HepG2 (cell line): Measurements from ENCODE around the gene ZFPM1. TPM values are rescaled to one million over a fixed set of nuclear protein-coding genes. Genes with fewer than 3 reads are reported as not detected.

Experiments
- ATM ChIP-seq: fragments of 450-650 bp; IDR thresholded peaks from 2 replicates; pipeline ENCODE4 v1.7.1; 2017; ENCODE audit warnings: mild to moderate bottlenecking, borderline replicate concordance
- GPN1 ChIP-seq: sonication (generic); formaldehyde crosslinking; IDR thresholded peaks from 2 replicates; pipeline ENCODE4 v1.5.1; 2020; ENCODE audit warnings: missing genetic modification reagents, borderline replicate concordance
- HOXA7 ChIP-seq: sonication (generic); formaldehyde crosslinking; IDR thresholded peaks from 2 replicates; pipeline ENCODE4 v1.8.1; 2022; ENCODE audit warnings: mild to moderate bottlenecking, missing genetic modification reagents, moderate library complexity
- JUNB ChIP-seq: sonication (generic); formaldehyde crosslinking; IDR thresholded peaks from 2 replicates; pipeline ENCODE4 v1.8.0; 2022; ENCODE audit warnings: missing genetic modification reagents, mild to moderate bottlenecking, borderline replicate concordance
- KDM4B ChIP-seq: sonication (generic); formaldehyde crosslinking; IDR thresholded peaks from 2 replicates; pipeline ENCODE4 v1.4.0; 2020; ENCODE audit warnings: missing genetic modification reagents
- NFE2L1 ChIP-seq: sonication (generic); formaldehyde crosslinking; IDR thresholded peaks from 2 replicates; pipeline ENCODE4 v1.4.0; 2020; ENCODE audit warnings: missing genetic modification reagents, mild to moderate bottlenecking, borderline replicate concordance
- NFIB ChIP-seq: sonication (generic); formaldehyde crosslinking; IDR thresholded peaks from 2 replicates; pipeline ENCODE4 v1.9.0; 2021; ENCODE audit warnings: missing genetic modification reagents, mild to moderate bottlenecking, borderline replicate concordance
- NR2F6 ChIP-seq, 2 experiments: IDR thresholded peaks; 2 replicates each; pipeline ENCODE4 v1.6.1; 2016; ENCODE audit warnings: antibody characterized with exemption in 1 of 2, mild to moderate bottlenecking in 1 of 2
- PHF21A ChIP-seq: sonication (generic); formaldehyde crosslinking; IDR thresholded peaks from 2 replicates; pipeline ENCODE4 v1.5.0; 2020; ENCODE audit warnings: mild to moderate bottlenecking, missing genetic modification reagents
- POGZ ChIP-seq: sonication (generic); formaldehyde crosslinking; IDR thresholded peaks from 2 replicates; pipeline ENCODE4 v1.4.0; 2020; ENCODE audit warnings: mild to moderate bottlenecking, missing genetic modification reagents
- RFX1 ChIP-seq: fragments of 450-650 bp; IDR thresholded peaks from 2 replicates; pipeline ENCODE4 v1.6.1; 2017
- RXRB ChIP-seq: IDR thresholded peaks from 2 replicates; pipeline ENCODE4 v1.6.1; 2016; ENCODE audit warnings: borderline replicate concordance, missing genetic modification reagents, missing compliant biosample characterization
- SATB2 ChIP-seq: sonication (generic); formaldehyde crosslinking; IDR thresholded peaks from 2 replicates; pipeline ENCODE4 v1.5.0; 2020; ENCODE audit warnings: missing genetic modification reagents
- SCMH1 ChIP-seq: sonication (generic); formaldehyde crosslinking; IDR thresholded peaks from 2 replicates; pipeline ENCODE4 v1.9.0; 2021; ENCODE audit warnings: missing genetic modification reagents, mild to moderate bottlenecking, borderline replicate concordance
- STAT5B ChIP-seq: sonication (generic); formaldehyde crosslinking; IDR thresholded peaks from 2 replicates; pipeline ENCODE4 v1.4.0; 2020; ENCODE audit warnings: missing genetic modification reagents
- TCF12 ChIP-seq, 2 experiments: fragments of 450-650 bp in 1 of 2; sonication (generic) in 1 of 2; formaldehyde crosslinking in 1 of 2; IDR thresholded peaks; 2 replicates each; pipeline versions ENCODE4 v1.6.1 to v1.8.0; 2017 to 2022; ENCODE audit warnings: antibody characterized with exemption in 1 of 2, mild to moderate bottlenecking in 1 of 2, missing genetic modification reagents in 1 of 2, moderate library complexity in 1 of 2
- TCF7L2 ChIP-seq: IDR thresholded peaks from 2 replicates; pipeline ENCODE4 v1.6.1; 2011; ENCODE audit warnings: mild to moderate bottlenecking, low read depth, low read length, moderate library complexity
- ZFP37 ChIP-seq: sonication (generic); formaldehyde crosslinking; IDR thresholded peaks from 2 replicates; pipeline ENCODE4 v1.4.0; 2020; ENCODE audit warnings: missing genetic modification reagents, borderline replicate concordance
- ZNF317 ChIP-seq: sonication (generic); formaldehyde crosslinking; IDR thresholded peaks from 2 replicates; pipeline ENCODE4 v1.5.0; 2020; ENCODE audit warnings: mild to moderate bottlenecking, missing genetic modification reagents
- ZNF543 ChIP-seq: sonication (generic); formaldehyde crosslinking; IDR thresholded peaks from 2 replicates; pipeline ENCODE4 v1.4.0; 2020; ENCODE audit warnings: mild to moderate bottlenecking, missing genetic modification reagents
- ZNF569 ChIP-seq: sonication (generic); formaldehyde crosslinking; IDR thresholded peaks from 2 replicates; pipeline ENCODE4 v1.5.0; 2020; ENCODE audit warnings: mild to moderate bottlenecking, missing genetic modification reagents, moderate library complexity, borderline replicate concordance
- ZNF672 ChIP-seq: sonication (generic); formaldehyde crosslinking; IDR thresholded peaks from 2 replicates; pipeline ENCODE4 v1.8.1; 2022; ENCODE audit warnings: missing genetic modification reagents
- ZNF746 ChIP-seq: sonication (generic); formaldehyde crosslinking; IDR thresholded peaks from 2 replicates; pipeline ENCODE4 v1.8.0; 2022; ENCODE audit warnings: mild to moderate bottlenecking, missing genetic modification reagents
- ZNF780A ChIP-seq: sonication (generic); formaldehyde crosslinking; IDR thresholded peaks from 2 replicates; pipeline ENCODE4 v1.8.0; 2022; ENCODE audit warnings: mild to moderate bottlenecking, missing genetic modification reagents, moderate library complexity
- polyA plus RNA-seq, 8 experiments: library from polyadenylated mRNA; depleted of rRNA in 3 of 8; stranded (reverse) in 7 of 8; unstranded in 1 of 8; fragments of >200 nt; fragmentation: Illumina TruSeq in 4 of 8; extraction: Trizol in 4 of 8; gene quantifications; 2 replicates each; pipeline versions ENCODE4 v1.2.1 to v1.2.3, GENCODE V29; 2011 to 2016; ENCODE audit warnings: low read depth in 4 of 8, missing spikeins in 1 of 8, mixed read lengths in 1 of 8; ENCODE audit not compliant: insufficient read depth in 1 of 8
- total RNA-seq, 5 experiments: library from RNA; depleted of rRNA; stranded (reverse); fragments of >200 nt; fragmentation: Illumina TruSeq; extraction: Trizol; gene quantifications; 2 replicates each; pipeline ENCODE4 v1.2.3, GENCODE V29; 2016; ENCODE audit warnings: low read depth in 1 of 5
- TF ChIP-seq, protein P1 (sequence below): sonication (generic); formaldehyde crosslinking; IDR thresholded peaks from 2 replicates; pipeline ENCODE4 v1.4.0; 2020; ENCODE audit warnings: missing genetic modification reagents, mild to moderate bottlenecking, borderline replicate concordance
- TF ChIP-seq, protein P2 (sequence below): sonication (generic); formaldehyde crosslinking; IDR thresholded peaks from 2 replicates; pipeline ENCODE4 v1.5.0; 2020; ENCODE audit warnings: missing genetic modification reagents, mild to moderate bottlenecking, borderline replicate concordance
- TF ChIP-seq, protein P3 (sequence below): sonication (generic); formaldehyde crosslinking; IDR thresholded peaks from 2 replicates; pipeline ENCODE4 v1.5.1; 2020; ENCODE audit warnings: missing genetic modification reagents, mild to moderate bottlenecking, borderline replicate concordance

The ZFPM1 gene
- total and polyA plus RNA-seq, 2 of the 13 experiments (the other 11 are each of a cell fraction or from before 2014, with no cell fraction given) = 1.3 to 3.8 TPM

DNA sequence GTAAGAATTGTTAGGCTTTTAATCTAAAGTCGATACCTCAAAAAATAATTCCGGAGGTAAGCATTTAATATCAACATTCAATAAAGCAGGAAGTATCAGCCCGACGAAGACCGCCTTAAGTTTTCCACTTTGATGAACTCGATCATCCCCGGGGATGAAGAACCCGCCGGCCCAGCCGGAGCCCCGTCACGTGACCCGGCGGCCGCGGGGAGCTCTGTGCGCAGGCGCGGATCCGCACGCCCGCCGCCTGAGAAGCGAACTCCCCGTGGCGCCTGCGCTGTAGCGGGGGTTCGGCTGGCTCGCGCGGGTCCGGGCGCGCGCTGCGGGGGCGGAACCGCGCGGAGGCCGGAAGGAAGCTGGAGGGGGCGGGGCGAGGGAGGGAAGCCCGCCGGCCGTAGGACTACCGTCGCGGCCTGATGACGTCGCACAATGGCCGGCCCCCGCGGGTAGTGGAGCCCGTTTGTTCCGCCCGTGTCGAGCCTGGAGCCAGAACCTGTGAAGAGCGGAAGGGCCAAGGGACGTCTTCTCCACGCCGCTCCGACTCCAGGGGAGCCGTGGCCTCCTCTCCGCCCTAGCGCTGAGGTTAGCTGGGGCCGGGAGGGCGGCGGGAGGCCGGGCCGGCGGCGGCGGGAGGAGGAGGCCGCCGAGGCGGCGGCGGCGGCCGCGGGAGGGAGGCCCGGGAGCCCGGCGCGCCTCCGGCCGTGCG, 117.1 kb downstream of the ZFPM1 start, which contains the start of gene ZC3H18 (continued):
- TF ChIP-seq, protein P1, sequence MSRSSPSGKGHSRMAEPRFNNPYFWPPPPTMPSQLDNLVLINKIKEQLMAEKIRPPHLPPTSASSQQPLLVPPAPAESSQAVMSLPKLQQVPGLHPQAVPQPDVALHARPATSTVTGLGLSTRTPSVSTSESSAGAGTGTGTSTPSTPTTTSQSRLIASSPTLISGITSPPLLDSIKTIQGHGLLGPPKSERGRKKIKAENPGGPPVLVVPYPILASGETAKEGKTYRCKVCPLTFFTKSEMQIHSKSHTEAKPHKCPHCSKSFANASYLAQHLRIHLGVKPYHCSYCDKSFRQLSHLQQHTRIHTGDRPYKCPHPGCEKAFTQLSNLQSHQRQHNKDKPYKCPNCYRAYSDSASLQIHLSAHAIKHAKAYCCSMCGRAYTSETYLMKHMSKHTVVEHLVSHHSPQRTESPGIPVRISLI = peak; percentile 41; the same call in 1 of the 2 replicates
- TF ChIP-seq GPN1 = no peak
- TF ChIP-seq TCF12 (IDR thresholded peaks at IDR 0.05) = no peak
- peak; percentile 44 for TF ChIP-seq TCF12 (CRISPR knock-in tag; IDR thresholded peaks at IDR 0.05)
- TF ChIP-seq, protein P2, sequence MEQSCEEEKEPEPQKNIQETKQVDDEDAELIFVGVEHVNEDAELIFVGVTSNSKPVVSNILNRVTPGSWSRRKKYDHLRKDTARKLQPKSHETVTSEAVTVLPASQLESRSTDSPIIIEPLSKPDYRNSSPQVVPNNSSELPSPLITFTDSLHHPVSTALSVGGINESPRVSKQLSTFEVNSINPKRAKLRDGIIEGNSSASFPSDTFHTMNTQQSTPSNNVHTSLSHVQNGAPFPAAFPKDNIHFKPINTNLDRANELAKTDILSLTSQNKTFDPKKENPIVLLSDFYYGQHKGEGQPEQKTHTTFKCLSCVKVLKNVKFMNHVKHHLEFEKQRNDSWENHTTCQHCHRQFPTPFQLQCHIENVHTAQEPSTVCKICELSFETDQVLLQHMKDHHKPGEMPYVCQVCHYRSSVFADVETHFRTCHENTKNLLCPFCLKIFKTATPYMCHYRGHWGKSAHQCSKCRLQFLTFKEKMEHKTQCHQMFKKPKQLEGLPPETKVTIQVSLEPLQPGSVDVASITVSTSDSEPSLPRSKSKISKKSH = peak; percentile 51; the same call in 1 of the 2 replicates
- TF ChIP-seq SATB2 (CRISPR knock-in tag) = no peak
- no peak for TF ChIP-seq SCMH1
- TF ChIP-seq NR2F6 (IDR thresholded peaks at IDR 0.05) = no peak
- peak; percentile 25; the same call in 1 of the 2 replicates for TF ChIP-seq NR2F6 (CRISPR knock-in tag; IDR thresholded peaks at IDR 0.05)
- TF ChIP-seq ZFP37 (CRISPR knock-in tag) = 0 out of 2 replicates have a peak, but pooled peaks have one; percentile 22
- TF ChIP-seq STAT5B (CRISPR knock-in tag) = no peak
- peak; percentile 76 for TF ChIP-seq KDM4B (CRISPR knock-in tag)
- TF ChIP-seq, protein P3, sequence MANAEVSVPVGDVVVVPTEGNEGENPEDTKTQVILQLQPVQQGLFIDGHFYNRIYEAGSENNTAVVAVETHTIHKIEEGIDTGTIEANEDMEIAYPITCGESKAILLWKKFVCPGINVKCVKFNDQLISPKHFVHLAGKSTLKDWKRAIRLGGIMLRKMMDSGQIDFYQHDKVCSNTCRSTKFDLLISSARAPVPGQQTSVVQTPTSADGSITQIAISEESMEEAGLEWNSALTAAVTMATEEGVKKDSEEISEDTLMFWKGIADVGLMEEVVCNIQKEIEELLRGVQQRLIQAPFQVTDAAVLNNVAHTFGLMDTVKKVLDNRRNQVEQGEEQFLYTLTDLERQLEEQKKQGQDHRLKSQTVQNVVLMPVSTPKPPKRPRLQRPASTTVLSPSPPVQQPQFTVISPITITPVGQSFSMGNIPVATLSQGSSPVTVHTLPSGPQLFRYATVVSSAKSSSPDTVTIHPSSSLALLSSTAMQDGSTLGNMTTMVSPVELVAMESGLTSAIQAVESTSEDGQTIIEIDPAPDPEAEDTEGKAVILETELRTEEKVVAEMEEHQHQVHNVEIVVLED (CRISPR knock-in tag) = peak; percentile 76
- peak; percentile 64 for TF ChIP-seq ZNF746 (CRISPR knock-in tag)
- TF ChIP-seq TCF7L2 = no peak
- TF ChIP-seq ZNF780A (CRISPR knock-in tag) = no peak
- peak; percentile 44; the same call in 1 of the 2 replicates for TF ChIP-seq PHF21A
- no peak for TF ChIP-seq JUNB (CRISPR knock-in tag)
- no peak for TF ChIP-seq NFE2L1
- TF ChIP-seq NFIB (CRISPR knock-in tag) = no peak
- TF ChIP-seq RXRB (CRISPR knock-in tag) = 0 out of 2 replicates have a peak, but pooled peaks have one; percentile 44
- TF ChIP-seq ZNF569 (CRISPR knock-in tag) = no peak
- TF ChIP-seq ZNF317 (CRISPR knock-in tag) = peak; percentile 69
- no peak for TF ChIP-seq ATM
- peak; percentile 40; the same call in 1 of the 2 replicates for TF ChIP-seq ZNF543 (CRISPR knock-in tag)
- TF ChIP-seq POGZ (CRISPR knock-in tag) = peak; percentile 86
- no peak for TF ChIP-seq ZNF672
- no peak for TF ChIP-seq HOXA7 (CRISPR knock-in tag)
- TF ChIP-seq RFX1 = no peak
